ENCODE measurements around the gene CROCC2. TPM values are rescaled to one million over a fixed set of nuclear protein-coding genes. Genes with fewer than 3 reads are reported as not detected.
A peak's percentile ranks its signal among the peaks of the same experiment; 100 is the strongest.
"Not testable (repeated sequence)": the region's sequence is repeated elsewhere in the genome, so short reads cannot be mapped to it uniquely, and the experiment has no call there.

Gene CROCC2
- total RNA-seq, 1 donor: not detected

- TF ChIP-seq CTCF (IDR thresholded peaks at IDR 0.05; ENCODE audit: insufficient read depth, low read depth, low read length): no peak
- DNase-seq (ENCODE audit: low read depth): peak; percentile 37
- no peak overlapping the region for H3K4me3 ChIP-seq (ENCODE audit: low read depth, low read length)
Observed at GRCh38 chr2:240974771-240975572, 68.8 kb downstream of the CROCC2 start.

GRCh38 chr2:240975903-240976302 is 69.8 kb downstream of the CROCC2 start:
- H3K4me3 ChIP-seq (ENCODE audit: low read depth, low read length); DNase-seq (ENCODE audit: low read depth): not testable (repeated sequence)

- no peak for DNase-seq (ENCODE audit: low read depth)
- TF ChIP-seq CTCF (IDR thresholded peaks at IDR 0.05; ENCODE audit: insufficient read depth, low read depth, low read length): no peak
Observed at GRCh38 chr2:240981280-240981679, 75.1 kb downstream of the CROCC2 start.

GRCh38 chr2:240981871-240982800 is 76.0 kb downstream of the CROCC2 start:
- no peak overlapping the region for H3K4me3 ChIP-seq (ENCODE audit: low read depth, low read length)
- no peak for TF ChIP-seq CTCF (IDR thresholded peaks at IDR 0.05; ENCODE audit: insufficient read depth, low read depth, low read length)

More at GRCh38 chr2:240981280-240981679, 75.1 kb downstream of the CROCC2 start:
- no peak overlapping the region for H3K4me3 ChIP-seq (ENCODE audit: low read depth, low read length)

GRCh38 chr2:240982821-240983281 is 76.7 kb downstream of the CROCC2 start:
- TF ChIP-seq CTCF (IDR thresholded peaks at IDR 0.05; ENCODE audit: insufficient read depth, low read depth, low read length): no peak
- no peak for DNase-seq (ENCODE audit: low read depth)
- no peak overlapping the region for H3K4me3 ChIP-seq (ENCODE audit: low read depth, low read length)

More at GRCh38 chr2:240981871-240982800, 76.0 kb downstream of the CROCC2 start:
- DNase-seq (ENCODE audit: low read depth): no peak

GRCh38 chr2:240983361-240983995 is 77.3 kb downstream of the CROCC2 start:
- DNase-seq (ENCODE audit: low read depth): peak; percentile 30
- TF ChIP-seq CTCF (IDR thresholded peaks at IDR 0.05; ENCODE audit: insufficient read depth, low read depth, low read length): peak; percentile 40

More at GRCh38 chr2:240983361-240983995, 77.3 kb downstream of the CROCC2 start:
- H3K4me3 ChIP-seq (ENCODE audit: low read depth, low read length): no peak overlapping the region
